ENCODE measurements around the gene MICALL2. TPM values are rescaled to one million over a fixed set of nuclear protein-coding genes. Genes with fewer than 3 reads are reported as not detected.

The MICALL2 gene
- total RNA-seq, 1 donor from 2014 or later = 76.5 TPM

DNA sequence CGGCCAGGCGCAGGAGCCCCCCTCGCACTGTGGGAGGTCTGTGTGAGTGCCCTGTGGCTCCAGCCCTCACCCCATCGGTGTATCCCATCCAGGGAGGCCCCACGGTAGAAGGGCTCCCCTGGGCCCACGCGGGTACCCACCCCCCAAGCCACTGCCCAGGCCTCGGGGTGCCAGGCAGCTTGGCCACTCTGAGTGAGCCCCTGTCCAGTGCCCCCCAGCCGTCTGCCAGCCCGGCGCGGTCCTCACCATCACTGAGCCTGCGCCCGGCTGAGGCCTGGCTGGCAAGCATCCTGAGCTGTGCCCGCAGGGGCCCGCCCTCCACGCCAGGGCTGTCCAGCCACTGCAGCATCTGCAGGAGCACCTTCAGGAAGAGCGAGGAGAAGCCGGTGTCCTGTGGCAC, 19.2 kb upstream of the MICALL2 start:
- H3K36me3 ChIP-seq = peaks cover 89 to 93% of the 10 kb centered on the region in 2 donors
- TF ChIP-seq, protein P1, sequence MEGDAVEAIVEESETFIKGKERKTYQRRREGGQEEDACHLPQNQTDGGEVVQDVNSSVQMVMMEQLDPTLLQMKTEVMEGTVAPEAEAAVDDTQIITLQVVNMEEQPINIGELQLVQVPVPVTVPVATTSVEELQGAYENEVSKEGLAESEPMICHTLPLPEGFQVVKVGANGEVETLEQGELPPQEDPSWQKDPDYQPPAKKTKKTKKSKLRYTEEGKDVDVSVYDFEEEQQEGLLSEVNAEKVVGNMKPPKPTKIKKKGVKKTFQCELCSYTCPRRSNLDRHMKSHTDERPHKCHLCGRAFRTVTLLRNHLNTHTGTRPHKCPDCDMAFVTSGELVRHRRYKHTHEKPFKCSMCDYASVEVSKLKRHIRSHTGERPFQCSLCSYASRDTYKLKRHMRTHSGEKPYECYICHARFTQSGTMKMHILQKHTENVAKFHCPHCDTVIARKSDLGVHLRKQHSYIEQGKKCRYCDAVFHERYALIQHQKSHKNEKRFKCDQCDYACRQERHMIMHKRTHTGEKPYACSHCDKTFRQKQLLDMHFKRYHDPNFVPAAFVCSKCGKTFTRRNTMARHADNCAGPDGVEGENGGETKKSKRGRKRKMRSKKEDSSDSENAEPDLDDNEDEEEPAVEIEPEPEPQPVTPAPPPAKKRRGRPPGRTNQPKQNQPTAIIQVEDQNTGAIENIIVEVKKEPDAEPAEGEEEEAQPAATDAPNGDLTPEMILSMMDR (IDR thresholded peaks at IDR 0.05) = no peak

DNA sequence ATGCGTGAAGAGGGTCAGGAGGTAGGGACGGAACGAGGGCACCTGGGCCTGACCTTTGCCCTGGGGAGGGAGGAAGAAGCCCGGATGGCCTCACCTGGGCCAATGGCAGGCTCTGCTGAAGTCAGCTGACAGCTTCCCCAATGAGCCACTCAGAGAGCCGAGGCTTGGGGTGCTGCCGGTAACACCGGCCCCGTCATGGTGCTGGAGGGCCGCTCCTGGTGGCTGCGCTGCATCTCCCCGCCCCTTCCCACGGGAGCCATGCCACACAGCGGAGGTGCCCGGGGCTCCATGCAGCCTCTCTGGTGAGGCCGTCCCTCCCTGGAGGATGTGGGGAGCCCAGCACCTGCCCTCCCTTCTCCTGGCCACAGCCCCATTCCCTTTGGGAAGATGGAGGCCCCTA, 17.6 kb upstream of the MICALL2 start:
- H3K27ac ChIP-seq = no peak overlapping the region
- H3K4me1 ChIP-seq = no peaks in the 10 kb centered on the region
- no peak overlapping the region for H3K4me3 ChIP-seq
- DNase-seq (ENCODE audit: low spot score in 2 of 2) = no peak
- no peaks in the 10 kb centered on the region for H3K27me3 ChIP-seq
- peaks cover 89 to 93% of the 10 kb centered on the region in 2 donors for H3K36me3 ChIP-seq
- H3K9me3 ChIP-seq = no peaks in the 10 kb centered on the region
- TF ChIP-seq, protein P1 (IDR thresholded peaks at IDR 0.05) = no peak
- intact Hi-C loops (cut with DNase I) = no loop called here

More for the DNA sequence above, 19.2 kb upstream of the MICALL2 start:
- Histone ChIP-seq H3K27me3 (no peaks in the 10 kb centered on the region), H3K4me1 (no peaks in the 10 kb centered on the region), H3K27ac (no peak overlapping the region), H3K9me3 (no peaks in the 10 kb centered on the region), H3K4me3 (no peak overlapping the region)
- DNase-seq (ENCODE audit: low spot score in 2 of 2) = no peak
- intact Hi-C loops (cut with DNase I) = no loop called here

DNA sequence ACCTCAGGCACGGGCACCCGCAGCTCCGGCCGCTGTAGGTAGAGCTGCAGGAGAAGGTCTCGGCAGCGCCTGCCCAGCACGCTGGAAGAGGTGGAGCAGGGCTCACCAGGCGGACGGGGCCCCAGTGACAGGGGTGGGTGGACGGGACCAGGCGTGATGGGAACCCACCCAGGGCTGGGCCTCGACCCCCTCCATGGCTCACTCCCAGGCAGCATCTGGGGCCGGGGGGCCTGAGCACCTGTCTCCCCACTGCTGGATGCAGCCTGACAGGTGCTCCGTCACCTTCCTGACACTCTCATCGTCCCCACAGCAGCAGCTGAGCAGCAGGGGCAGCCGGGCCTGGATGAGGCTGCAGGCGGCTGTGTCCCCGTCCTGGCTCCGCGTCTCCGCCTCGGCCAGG, 16.7 kb upstream of the MICALL2 start:
- Histone ChIP-seq H3K9me3 (no peaks in the 10 kb centered on the region), H3K4me1 (no peaks in the 10 kb centered on the region), H3K4me3 (no peak overlapping the region), H3K27me3 (no peaks in the 10 kb centered on the region), H3K36me3 (peaks cover 87 to 93% of the 10 kb centered on the region in 2 donors), H3K27ac (no peak overlapping the region)
- DNase-seq (ENCODE audit: low spot score in 2 of 2) = no peak
- TF ChIP-seq, protein P1 (IDR thresholded peaks at IDR 0.05) = no peak
- intact Hi-C loops (cut with DNase I) = loop anchor here (2.0 kb wide), 2 partner anchors 43 to 251 kb away; no protein-coding TSS in a partner anchor

DNA sequence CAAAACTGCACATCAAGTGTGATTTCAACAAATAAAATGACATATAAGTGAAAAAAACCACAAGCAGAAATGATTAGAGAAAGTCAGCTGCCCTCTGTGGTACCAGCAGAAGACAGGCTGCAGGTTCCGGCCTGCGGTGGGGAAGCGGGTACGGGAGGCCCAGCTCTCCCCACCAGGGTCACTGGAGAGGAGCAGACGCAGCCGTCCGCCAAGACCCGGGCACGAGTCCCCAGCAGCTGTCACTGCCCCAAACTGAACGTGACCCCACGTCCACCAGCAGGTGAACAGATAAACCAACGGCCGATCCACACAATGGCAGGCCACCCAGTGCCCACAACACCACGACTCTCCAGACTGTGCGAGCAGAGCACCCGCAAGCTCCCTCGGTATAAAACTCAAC, 16.1 kb upstream of the MICALL2 start:
- no peaks in the 10 kb centered on the region for H3K9me3 ChIP-seq
- intact Hi-C loops (cut with DNase I) = loop anchor here (2.0 kb wide), 2 partner anchors 43 to 251 kb away; no protein-coding TSS in a partner anchor
- peaks cover 88 to 93% of the 10 kb centered on the region in 2 donors for H3K36me3 ChIP-seq
- H3K4me1 ChIP-seq = no peaks in the 10 kb centered on the region
- no peak overlapping the region for H3K4me3 ChIP-seq
- DNase-seq (ENCODE audit: low spot score in 2 of 2) = no peak
- no peak overlapping the region for H3K27ac ChIP-seq
- no peaks in the 10 kb centered on the region for H3K27me3 ChIP-seq
- TF ChIP-seq, protein P1 (IDR thresholded peaks at IDR 0.05) = no peak

DNA sequence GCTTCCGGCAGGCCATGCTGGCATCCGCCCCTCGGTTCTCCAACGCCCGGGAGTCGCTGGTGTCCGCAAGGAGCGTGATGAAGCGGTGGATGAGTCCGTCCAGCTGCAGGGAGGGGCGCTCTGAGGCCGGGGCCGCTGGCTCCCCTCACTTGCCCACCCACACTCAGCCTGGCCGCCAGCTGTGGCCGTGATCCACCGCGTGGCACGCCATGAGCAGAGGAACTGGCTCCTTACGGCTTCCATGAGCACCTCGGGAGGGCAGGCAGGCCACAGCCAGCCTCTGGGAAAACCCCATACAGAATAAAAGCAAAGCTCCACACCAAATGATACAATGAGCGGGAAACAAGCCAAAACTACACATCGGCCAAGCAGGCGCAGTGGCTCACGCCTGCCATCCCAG, 15.5 kb upstream of the MICALL2 start:
- Histone ChIP-seq H3K9me3 (no peaks in the 10 kb centered on the region), H3K4me3 (no peak overlapping the region), H3K4me1 (no peaks in the 10 kb centered on the region), H3K27ac (no peak overlapping the region), H3K27me3 (no peaks in the 10 kb centered on the region), H3K36me3 (peaks cover 89 to 93% of the 10 kb centered on the region in 2 donors)
- intact Hi-C loops (cut with DNase I) = loop anchor here (1.0 to 2.0 kb wide), 3 partner anchors 42 to 250 kb away; partner anchors contain the start of gene PSMG3
- DNase-seq (ENCODE audit: low spot score in 2 of 2) = no peak
- TF ChIP-seq, protein P1 (IDR thresholded peaks at IDR 0.05) = no peak
